Lung (tissue), 12 donors: ENCODE measurements around the gene HEPACAM2. TPM values are rescaled to one million over a fixed set of nuclear protein-coding genes. Genes with fewer than 3 reads are reported as not detected.

Experiments
- ATAC-seq: fragments of 200-7000 bp; cut with Tn5 transposase; one replicate; pipeline ENCODE4 v1.9.1; 2020; ENCODE audit warnings: moderate number of reproducible peaks; ENCODE audit not compliant: insufficient read depth, low FRiP score
- DNase-seq, 3 donors: peaks; one replicate each; pipeline ENCODE4 v3.0.0-alpha.2; 2013 to 2017
- H3K27ac ChIP-seq, 2 donors: one replicate each; pipeline ENCODE4 v1.5.1; 2013; ENCODE audit warnings: mild to moderate bottlenecking in 2 of 2, moderate library complexity in 2 of 2, control low read depth in 1 of 2, inconsistent platforms in 1 of 2, low read depth in 1 of 2, low read length in 1 of 2
- H3K27me3 ChIP-seq, 3 donors: one replicate each; pipeline ENCODE4 v1.5.1; 2013; ENCODE audit warnings: low read length in 2 of 3; ENCODE audit not compliant: control insufficient read depth in 3 of 3, insufficient read depth in 3 of 3
- H3K36me3 ChIP-seq, 4 donors: one replicate each; pipeline ENCODE4 v1.5.1; 2013; ENCODE audit warnings: low read length in 4 of 4, mild to moderate bottlenecking in 1 of 4, moderate library complexity in 1 of 4; ENCODE audit not compliant: control insufficient read depth in 4 of 4, insufficient read depth in 4 of 4
- H3K4me1 ChIP-seq, 5 donors: one replicate each; pipeline ENCODE4 v1.5.1; 2013; ENCODE audit warnings: low read length in 5 of 5, mild to moderate bottlenecking in 2 of 5, moderate library complexity in 1 of 5; ENCODE audit not compliant: control insufficient read depth in 5 of 5, insufficient read depth in 5 of 5
- H3K4me3 ChIP-seq: one replicate; pipeline ENCODE4 v1.5.1; 2013; ENCODE audit warnings: mild to moderate bottlenecking, control low read depth, moderate library complexity
- H3K9ac ChIP-seq, 2 donors: one replicate each; pipeline ENCODE4 v1.5.1; 2013; ENCODE audit warnings: low read length in 2 of 2, control low read depth in 1 of 2; ENCODE audit not compliant: insufficient read depth in 1 of 2
- H3K9me3 ChIP-seq, 4 donors: one replicate each; pipeline ENCODE4 v1.5.1; 2013; ENCODE audit warnings: low read length in 3 of 4, mild to moderate bottlenecking in 1 of 4, moderate library complexity in 1 of 4; ENCODE audit not compliant: control insufficient read depth in 4 of 4, insufficient read depth in 3 of 4
- CTCF ChIP-seq: IDR thresholded peaks from 2 replicates; pipeline ENCODE4 v1.5.1; 2012; ENCODE audit warnings: mild to moderate bottlenecking; ENCODE audit errors: control extremely low read depth, extremely low read depth
- WGBS, 2 donors: extraction: QIAGEN DNeasy Blood & Tissue Kit; methylation state at CpG; one replicate each; pipeline ENCODE4 v1.1.7; 2013; 5-methylcytosine and 5-hydroxymethylcytosine counted together
- polyA plus RNA-seq, 2 donors: library from polyadenylated mRNA; stranded (reverse); fragments of 200-250 nt; gene quantifications; one replicate each; pipeline ENCODE4 v1.2.1, GENCODE V29; 2013
- total RNA-seq, 2 donors: library from RNA; depleted of rRNA in 1 of 2; stranded (reverse); fragments of >200 nt in 1 of 2; gene quantifications; one replicate each; pipeline ENCODE4 v1.2.1, GENCODE V29; 2014 to 2021
- donor health status: control.
- donor health status: control.
- donor health status: Bipolar disorder and iron deficiency.
- donor health status: healthy.
- donor health status: DM: yes; HTN: yes; CAD: no.

The HEPACAM2 gene
- total and polyA plus RNA-seq, 4 donors, result 0.08 to 2.2 (median 0.27) TPM

GRCh38 chr7:93171606-93172226, 54.6 kb downstream of the HEPACAM2 start:
- DNase-seq (no peak), ATAC-seq (no peak)
- no peak overlapping the region for H3K9ac ChIP-seq
- no peak overlapping the region for H3K4me3 ChIP-seq
- no peaks in the 10 kb centered on the region for H3K36me3 ChIP-seq
- no peak overlapping the region for H3K27ac ChIP-seq
- H3K4me1 ChIP-seq, result no peaks in the 10 kb centered on the region
- no peak for TF ChIP-seq CTCF
- peaks cover 0 to 14% (median 12%) of the 10 kb centered on the region in 4 donors for H3K9me3 ChIP-seq
- H3K27me3 ChIP-seq, result no peaks in the 10 kb centered on the region
- WGBS, 2 donors, result 64 to 71% methylated on average over 2 of the region's 2 CpGs

- no peak for TF ChIP-seq CTCF
- Histone ChIP-seq H3K27me3 (no peaks in the 10 kb centered on the region), H3K27ac (no peak overlapping the region), H3K36me3 (no peaks in the 10 kb centered on the region), H3K4me1 (no peaks in the 10 kb centered on the region), H3K9ac (no peak overlapping the region), H3K9me3 (peaks cover 0 to 10% (median 3%) of the 10 kb centered on the region in 4 donors), H3K4me3 (no peak overlapping the region)
- ATAC-seq (no peak), DNase-seq (no peak)
- WGBS, 2 donors, result 36 to 81% methylated on average over 1 of the region's 1 CpG
Measured at GRCh38 chr7:93165447-93165846, 60.8 kb downstream of the HEPACAM2 start.

GRCh38 chr7:93164766-93165165, 61.5 kb downstream of the HEPACAM2 start:
- DNase-seq (no peak), ATAC-seq (no peak)
- Histone ChIP-seq H3K9ac (no peak overlapping the region), H3K9me3 (peaks cover 0 to 4% (median under 1%) of the 10 kb centered on the region in 4 donors), H3K36me3 (no peaks in the 10 kb centered on the region), H3K4me3 (no peak overlapping the region), H3K4me1 (no peaks in the 10 kb centered on the region), H3K27ac (no peak overlapping the region), H3K27me3 (no peaks in the 10 kb centered on the region)
- 64 to 94% methylated on average over 2 of the region's 2 CpGs for WGBS, 2 donors
- no peak for TF ChIP-seq CTCF

GRCh38 chr7:93161181-93161762, 65.0 kb downstream of the HEPACAM2 start:
- DNase-seq (no peak), ATAC-seq (no peak)
- Histone ChIP-seq H3K4me3 (no peak overlapping the region), H3K27ac (no peak overlapping the region), H3K36me3 (no peaks in the 10 kb centered on the region), H3K4me1 (no peaks in the 10 kb centered on the region), H3K9me3 (peaks cover 0 to 6% (median 3%) of the 10 kb centered on the region in 4 donors), H3K9ac (no peak overlapping the region), H3K27me3 (no peaks in the 10 kb centered on the region)
- WGBS, 2 donors, result 73 to 83% methylated on average over 3 of the region's 3 CpGs
- no peak for TF ChIP-seq CTCF
